NCI-H187 treated with DMSO at 0.1 percent for 48 hours (cell line): ENCODE results near the gene CPPED1.
"Not testable (repeated sequence)": the region's sequence is repeated elsewhere in the genome, so short reads cannot be mapped to it uniquely, and the experiment has no call there.

ENCODE experiments used
- DNase-seq: peaks from one replicate; lab custom pipeline; 2025; lab: John Stamatoyannopoulos, UW

CPPED1 gene

GRCh38 chr16:12803203-12804093 is at the start of gene CPPED1:
CPPED1 (minus strand) TSS chr16:12803887; CDS start chr16:12803776, 111 bp downstream.
- peak; percentile 51 for DNase-seq

GRCh38 chr16:12850186-12850585 is 46.5 kb upstream of the CPPED1 start:
- no peak for DNase-seq

- no peak for DNase-seq
These were observed 42.9 kb upstream of the CPPED1 start for GRCh38 chr16:12846592-12846991.

GRCh38 chr16:12845282-12845681 is 41.6 kb upstream of the CPPED1 start:
- DNase-seq = no peak

- no peak for DNase-seq
These were observed 34.1 kb upstream of the CPPED1 start for GRCh38 chr16:12837756-12838155.

GRCh38 chr16:12837291-12837690 is 33.6 kb upstream of the CPPED1 start:
- no peak for DNase-seq

- no peak for DNase-seq
These were observed 30.2 kb upstream of the CPPED1 start for GRCh38 chr16:12833926-12834325.

- DNase-seq = no peak
These were observed 25.6 kb upstream of the CPPED1 start for GRCh38 chr16:12829096-12829888.

- DNase-seq = no peak
These were observed 24.5 kb upstream of the CPPED1 start for GRCh38 chr16:12828206-12828605.

GRCh38 chr16:12826559-12826958 is 22.9 kb upstream of the CPPED1 start:
- DNase-seq = no peak

- no peak for DNase-seq
These were observed 15.7 kb upstream of the CPPED1 start for GRCh38 chr16:12819126-12820117.

- DNase-seq = no peak
These were observed 14.6 kb upstream of the CPPED1 start for GRCh38 chr16:12818326-12818725.

GRCh38 chr16:12816791-12817214 is 13.1 kb upstream of the CPPED1 start:
- DNase-seq = not testable (repeated sequence)

GRCh38 chr16:12815361-12815760 is 11.7 kb upstream of the CPPED1 start:
- DNase-seq = no peak

GRCh38 chr16:12813734-12814133 is 10.0 kb upstream of the CPPED1 start:
- DNase-seq = not testable (repeated sequence)

GRCh38 chr16:12813321-12813720 is 9.6 kb upstream of the CPPED1 start:
- DNase-seq = not testable (repeated sequence)

- DNase-seq = no peak
These were observed 8.0 kb upstream of the CPPED1 start for GRCh38 chr16:12811441-12812383.

GRCh38 chr16:12805066-12805465 is 1.4 kb upstream of the CPPED1 start:
- no peak for DNase-seq

- DNase-seq = no peak
These were observed 708 bp upstream of the CPPED1 start for GRCh38 chr16:12804395-12804794.

- DNase-seq = no peak
These were observed 1.0 kb downstream of the CPPED1 start for GRCh38 chr16:12802661-12803060.

GRCh38 chr16:12802048-12802447 is 1.6 kb downstream of the CPPED1 start:
- DNase-seq = no peak
